OCI-LY3 (cell line): Measurements from ENCODE around the gene NBPF1.

Experiments used
- EZH2phosphoT487 ChIP-seq: fragments of 200-600 bp; shearing (Covaris generic); IDR thresholded peaks from 2 replicates; pipeline ENCODE4 v1.6.1; 2018; ENCODE audit warnings: antibody characterized with exemption, mixed run types, low read depth
- TF ChIP-seq, protein P1 (sequence below): fragments of 200-600, 300-600 bp; sonication (generic); IDR thresholded peaks from 2 replicates; pipeline ENCODE4 v1.5.1; 2014; ENCODE audit warnings: antibody characterized with exemption, low read length, low read depth

DNA sequence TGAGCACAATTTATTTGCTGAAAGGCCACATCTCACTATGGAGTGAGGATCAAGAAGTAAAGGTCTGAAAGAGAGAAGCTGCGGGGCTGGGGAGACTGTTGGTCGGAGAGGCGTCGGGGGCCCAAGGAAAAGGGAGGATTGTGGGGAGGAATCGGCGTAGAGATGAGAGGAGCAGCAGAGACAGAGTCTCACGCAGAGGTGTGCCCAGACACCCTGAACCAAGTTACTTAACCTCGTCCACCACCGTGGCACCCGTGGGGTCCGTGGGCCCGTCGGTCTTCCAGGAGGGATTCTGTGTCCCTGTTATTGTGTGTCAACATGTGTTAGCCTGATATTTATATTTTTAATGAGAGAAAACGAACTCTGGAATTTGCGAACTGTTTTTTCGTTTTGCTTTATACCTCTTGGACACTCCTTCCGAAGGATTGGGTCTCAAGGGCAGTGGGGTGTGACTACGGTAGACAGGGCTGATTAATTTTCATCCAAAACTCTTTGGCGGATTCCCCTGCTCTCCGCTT, 3.8 kb upstream of the NBPF1 start:
- TF ChIP-seq, protein P1, sequence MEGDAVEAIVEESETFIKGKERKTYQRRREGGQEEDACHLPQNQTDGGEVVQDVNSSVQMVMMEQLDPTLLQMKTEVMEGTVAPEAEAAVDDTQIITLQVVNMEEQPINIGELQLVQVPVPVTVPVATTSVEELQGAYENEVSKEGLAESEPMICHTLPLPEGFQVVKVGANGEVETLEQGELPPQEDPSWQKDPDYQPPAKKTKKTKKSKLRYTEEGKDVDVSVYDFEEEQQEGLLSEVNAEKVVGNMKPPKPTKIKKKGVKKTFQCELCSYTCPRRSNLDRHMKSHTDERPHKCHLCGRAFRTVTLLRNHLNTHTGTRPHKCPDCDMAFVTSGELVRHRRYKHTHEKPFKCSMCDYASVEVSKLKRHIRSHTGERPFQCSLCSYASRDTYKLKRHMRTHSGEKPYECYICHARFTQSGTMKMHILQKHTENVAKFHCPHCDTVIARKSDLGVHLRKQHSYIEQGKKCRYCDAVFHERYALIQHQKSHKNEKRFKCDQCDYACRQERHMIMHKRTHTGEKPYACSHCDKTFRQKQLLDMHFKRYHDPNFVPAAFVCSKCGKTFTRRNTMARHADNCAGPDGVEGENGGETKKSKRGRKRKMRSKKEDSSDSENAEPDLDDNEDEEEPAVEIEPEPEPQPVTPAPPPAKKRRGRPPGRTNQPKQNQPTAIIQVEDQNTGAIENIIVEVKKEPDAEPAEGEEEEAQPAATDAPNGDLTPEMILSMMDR = no peak
- no peak for TF ChIP-seq EZH2phosphoT487
